Muscle of leg (tissue), 11 donors: ENCODE measurements around the gene KCNK7. TPM values are rescaled to one million over a fixed set of nuclear protein-coding genes. Genes with fewer than 3 reads are reported as not detected.

Experiments
- DNase-seq: peaks from one replicate; pipeline ENCODE4 v3.0.0; 2013
- H3K27ac ChIP-seq: one replicate; pipeline ENCODE4 v1.5.1; 2013; ENCODE audit warnings: mild to moderate bottlenecking, low read length, control low read depth
- H3K27me3 ChIP-seq: one replicate; pipeline ENCODE4 v1.6.1; 2013; ENCODE audit warnings: low read length; ENCODE audit not compliant: control insufficient read depth, insufficient read depth
- H3K36me3 ChIP-seq: one replicate; pipeline ENCODE4 v1.6.1; 2013; ENCODE audit warnings: low read length; ENCODE audit not compliant: control insufficient read depth, insufficient read depth
- H3K4me1 ChIP-seq: one replicate; pipeline ENCODE4 v1.6.1; 2013; ENCODE audit warnings: low read length; ENCODE audit not compliant: control insufficient read depth, insufficient read depth
- H3K4me3 ChIP-seq: one replicate; pipeline ENCODE4 v1.5.1; 2013; ENCODE audit warnings: low read length, control low read depth
- H3K9me3 ChIP-seq: replicated peaks from 2 replicates; pipeline ENCODE4 v1.6.1; 2013; ENCODE audit warnings: low read depth, low read length; ENCODE audit not compliant: control insufficient read depth
- WGBS: methylation state at CpG from one replicate; pipeline ENCODE4 v1.1.5; 2013; ENCODE audit warnings: missing lambda C conversion rate; ENCODE audit not compliant: insufficient coverage; 5-methylcytosine and 5-hydroxymethylcytosine counted together
- polyA plus RNA-seq, 8 donors: library from polyadenylated mRNA; unstranded; fragments of 120-200 nt; gene quantifications; one replicate each; pipeline versions ENCODE4 v1.2.1 to v1.2.3, GENCODE V29; 2013; ENCODE audit warnings: inconsistent platforms in 1 of 8, low replicate concordance in 1 of 8; ENCODE audit not compliant: insufficient read length in 8 of 8, insufficient read depth in 1 of 8
- total RNA-seq: library from RNA; stranded (reverse); fragments of 120-200 nt; gene quantifications from one replicate; pipeline ENCODE4 v1.2.4, GENCODE V29; 2013

Gene KCNK7
- total and polyA plus RNA-seq, 9 donors, result 0.31 to 1.9 (median 0.88) TPM

DNA sequence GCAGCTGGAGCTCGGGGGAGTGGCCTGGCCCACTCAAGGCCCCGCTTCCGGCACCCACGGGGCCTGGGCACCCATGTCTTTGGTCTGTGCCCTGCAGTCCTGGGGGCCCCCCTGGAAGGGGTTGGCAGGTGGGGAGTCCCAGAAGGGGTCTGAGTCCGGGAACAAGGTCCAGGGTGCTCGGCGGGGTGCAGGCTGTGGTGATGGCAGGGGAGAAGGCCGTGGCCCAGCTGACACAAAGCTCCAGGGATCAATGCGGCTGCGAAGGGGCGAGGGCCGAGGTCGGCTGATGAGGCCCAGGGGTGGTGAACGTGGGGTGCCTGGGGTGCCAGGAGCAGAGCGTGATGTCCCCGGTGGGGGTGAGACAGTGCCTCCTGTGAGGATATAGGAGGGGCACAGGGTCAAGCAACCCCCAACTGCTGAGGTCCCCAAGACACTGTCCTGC is 2.7 kb upstream of the KCNK7 start:
- no peaks in the 10 kb centered on the region for H3K27me3 ChIP-seq
- no peak for DNase-seq
- H3K4me3 ChIP-seq, result no peak overlapping the region
- WGBS, result 90% methylated on average over 16 of the region's 16 CpGs
- no peak overlapping the region for H3K27ac ChIP-seq
- peaks cover 26% of the 10 kb centered on the region for H3K4me1 ChIP-seq
- H3K9me3 ChIP-seq, result no peaks in the 10 kb centered on the region
- peaks cover 57% of the 10 kb centered on the region for H3K36me3 ChIP-seq

GRCh38 chr11:65596520-65596919 is 920 bp upstream of the KCNK7 start:
- Histone ChIP-seq H3K9me3 (no peaks in the 10 kb centered on the region), H3K4me3 (no peak overlapping the region), H3K27ac (no peak overlapping the region), H3K36me3 (peaks cover 54% of the 10 kb centered on the region), H3K4me1 (peaks cover 42% of the 10 kb centered on the region), H3K27me3 (no peaks in the 10 kb centered on the region)
- WGBS, result 67% methylated on average over 4 of the region's 6 CpGs
- DNase-seq, result no peak

GRCh38 chr11:65595131-65595530 is 469 bp downstream of the KCNK7 start:
- H3K4me3 ChIP-seq, result no peak overlapping the region
- H3K27me3 ChIP-seq, result no peaks in the 10 kb centered on the region
- H3K36me3 ChIP-seq, result peaks cover 50% of the 10 kb centered on the region
- DNase-seq, result no peak
- H3K9me3 ChIP-seq, result no peaks in the 10 kb centered on the region
- H3K27ac ChIP-seq, result no peak overlapping the region
- WGBS, result 92% methylated on average over 2 of the region's 3 CpGs
- H3K4me1 ChIP-seq, result peaks cover 55% of the 10 kb centered on the region

DNA sequence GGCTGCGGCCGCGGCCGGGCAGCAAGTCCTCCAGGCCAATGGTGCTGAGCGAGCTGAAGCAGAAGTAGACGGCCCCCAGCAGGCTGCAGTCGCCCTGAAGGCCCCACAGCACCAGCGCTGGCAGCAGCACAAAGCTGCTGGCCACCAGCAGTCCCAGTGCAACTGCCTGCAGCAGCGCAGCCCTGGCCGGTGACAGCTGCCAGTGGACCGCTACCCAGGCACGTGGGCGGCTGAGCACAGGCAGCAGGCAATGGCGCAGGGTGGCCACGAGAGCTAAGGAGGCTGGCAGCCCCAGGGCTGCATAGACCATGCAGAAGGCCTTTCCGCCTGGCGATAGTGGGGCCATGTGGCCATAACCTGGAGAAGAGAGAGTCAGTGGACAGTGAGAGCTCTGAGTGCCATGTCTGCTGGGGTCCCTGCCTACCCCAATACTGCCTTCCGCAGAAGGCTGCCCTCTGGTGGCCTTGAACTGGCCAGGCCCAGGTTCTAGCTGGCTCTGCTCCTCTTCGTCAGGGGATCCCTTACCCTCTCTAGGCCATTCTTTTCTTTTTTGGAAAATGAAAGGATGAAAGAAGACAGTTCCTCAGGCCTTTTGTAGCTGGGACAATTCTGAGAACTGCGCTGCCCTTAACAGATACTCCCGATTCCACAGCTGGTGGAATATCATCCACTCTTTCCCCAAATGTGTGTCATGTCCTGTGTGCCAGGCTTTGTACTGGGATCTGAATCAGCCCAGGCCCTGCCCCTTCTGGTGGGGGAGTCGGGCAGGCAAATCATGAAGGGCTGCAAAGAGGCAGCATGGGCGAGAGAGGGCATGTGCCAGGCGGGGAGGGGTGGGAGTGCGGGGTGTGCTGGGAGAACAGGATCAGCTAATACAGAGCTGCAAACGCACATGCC is 1.8 kb downstream of the KCNK7 start:
- no peak for DNase-seq
- H3K4me1 ChIP-seq, result peaks cover 69% of the 10 kb centered on the region
- H3K27me3 ChIP-seq, result no peaks in the 10 kb centered on the region
- H3K36me3 ChIP-seq, result peaks cover 47% of the 10 kb centered on the region
- 71% methylated on average over 25 of the region's 26 CpGs for WGBS
- peak overlapping the region; percentile 57 for H3K27ac ChIP-seq
- H3K4me3 ChIP-seq, result no peak overlapping the region
- no peaks in the 10 kb centered on the region for H3K9me3 ChIP-seq

- DNase-seq, result no peak
- WGBS, result 70% methylated on average over 18 of the region's 22 CpGs
- Histone ChIP-seq H3K36me3 (peaks cover 46% of the 10 kb centered on the region), H3K4me3 (no peak overlapping the region), H3K9me3 (no peaks in the 10 kb centered on the region), H3K4me1 (peaks cover 76% of the 10 kb centered on the region), H3K27me3 (no peaks in the 10 kb centered on the region), H3K27ac (peak overlapping the region; percentile 42)
Observed at GRCh38 chr11:65592858-65593517, 2.6 kb downstream of the KCNK7 start.

GRCh38 chr11:65591939-65592857 is 3.4 kb downstream of the KCNK7 start:
- DNase-seq, result no peak
- peaks cover 48% of the 10 kb centered on the region for H3K36me3 ChIP-seq
- H3K27ac ChIP-seq, result peak overlapping the region; percentile 42
- H3K4me1 ChIP-seq, result peaks cover 84% of the 10 kb centered on the region
- H3K27me3 ChIP-seq, result no peaks in the 10 kb centered on the region
- no peaks in the 10 kb centered on the region for H3K9me3 ChIP-seq
- WGBS, result 27% methylated on average over 99 of the region's 106 CpGs
- no peak overlapping the region for H3K4me3 ChIP-seq

- H3K4me3 ChIP-seq, result no peak overlapping the region
- 28% methylated on average over 5 of the region's 8 CpGs for WGBS
- H3K4me1 ChIP-seq, result peaks cover 94% of the 10 kb centered on the region
- peak; percentile 92 for DNase-seq
- peak overlapping the region; percentile 80 for H3K27ac ChIP-seq
- peaks cover 65% of the 10 kb centered on the region for H3K36me3 ChIP-seq
- H3K9me3 ChIP-seq, result no peaks in the 10 kb centered on the region
- H3K27me3 ChIP-seq, result no peaks in the 10 kb centered on the region
Observed at GRCh38 chr11:65590240-65590738, 5.3 kb downstream of the KCNK7 start.

DNA sequence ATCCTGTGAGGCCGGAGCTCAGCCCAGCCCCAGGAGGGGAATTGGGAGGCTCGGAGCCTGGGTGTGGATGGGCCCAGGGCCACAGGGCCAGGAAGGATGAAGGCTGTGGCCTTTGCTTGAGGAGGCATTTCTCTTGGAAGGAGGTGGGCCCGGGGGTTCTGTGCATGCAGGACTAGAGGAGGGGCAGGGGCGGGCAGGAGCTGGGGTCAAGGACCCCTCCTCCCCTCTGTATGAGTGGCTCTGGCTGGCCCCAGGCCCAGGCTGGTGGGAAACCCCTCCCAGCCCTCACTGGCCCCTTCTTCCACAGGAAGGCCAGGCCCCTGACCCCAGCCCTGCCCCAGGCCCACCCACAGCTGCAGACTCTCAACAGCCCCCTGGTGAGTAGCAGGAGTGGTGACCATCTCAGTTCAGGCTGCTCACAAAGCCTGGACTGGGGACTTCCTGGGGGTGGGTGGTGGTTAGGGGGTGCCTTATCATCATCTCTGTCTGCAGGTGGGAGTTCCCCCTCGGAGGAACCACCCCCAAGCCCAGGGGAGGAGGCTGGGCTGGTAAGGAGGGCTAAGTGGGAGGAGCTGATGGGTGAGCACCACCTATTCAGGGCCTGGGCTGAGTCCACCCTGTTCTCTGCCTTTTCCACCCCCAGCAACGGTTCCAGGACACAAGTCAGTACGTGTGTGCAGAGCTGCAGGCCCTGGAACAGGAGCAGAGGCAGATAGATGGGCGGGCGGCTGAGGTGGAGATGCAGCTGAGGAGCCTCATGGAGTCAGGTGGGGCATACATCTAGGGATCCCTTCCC is 6.0 kb downstream of the KCNK7 start:
- DNase-seq, result no peak
- H3K4me1 ChIP-seq, result peaks cover 91% of the 10 kb centered on the region
- H3K27ac ChIP-seq, result peak overlapping the region; percentile 76
- H3K27me3 ChIP-seq, result no peaks in the 10 kb centered on the region
- H3K4me3 ChIP-seq, result no peak overlapping the region
- H3K36me3 ChIP-seq, result peaks cover 68% of the 10 kb centered on the region
- WGBS, result 39% methylated on average over 2 of the region's 9 CpGs
- H3K9me3 ChIP-seq, result no peaks in the 10 kb centered on the region
